ENCODE data around the gene BRAP.
"Not testable (repeated sequence)": the region's sequence is repeated elsewhere in the genome, so short reads cannot be mapped to it uniquely, and the experiment has no call there.

Gene BRAP

GRCh38 chr12:111605911-111606766 is 79.6 kb downstream of the BRAP start:
- no peak for DNase-seq

GRCh38 chr12:111602857-111603256 is 82.9 kb downstream of the BRAP start:
- DNase-seq, result not testable (repeated sequence)

GRCh38 chr12:111602348-111602747 is 83.4 kb downstream of the BRAP start:
- DNase-seq, result no peak

- not testable (repeated sequence) for DNase-seq
Observed at GRCh38 chr12:111600986-111601385, 84.8 kb downstream of the BRAP start.

GRCh38 chr12:111600205-111600642 is 85.5 kb downstream of the BRAP start:
- no peak for DNase-seq

GRCh38 chr12:111599453-111600204 is 86.1 kb downstream of the BRAP start:
- peak; percentile 74 for DNase-seq

- peak; percentile 60 for DNase-seq
Observed at GRCh38 chr12:111598637-111599452, 86.9 kb downstream of the BRAP start, which contains the start of gene ATXN2. Gene ATXN2, minus strand, starts transcription at chr12:111599315. Its CDS starts 281 bp downstream, at chr12:111599034.

GRCh38 chr12:111597831-111598636 is 87.7 kb downstream of the BRAP start:
- DNase-seq, result no peak

GRCh38 chr12:111596985-111597830 is 88.5 kb downstream of the BRAP start:
- DNase-seq, result peak; percentile 1

- not testable (repeated sequence) for DNase-seq
Observed at GRCh38 chr12:111595341-111595835, 90.4 kb downstream of the BRAP start.

Data from NCI-H748 treated with DMSO at 0.1 percent for 48 hours (cell line).